K562 (cell line): ENCODE results near the gene NTSR1. TPM values are rescaled to one million over a fixed set of nuclear protein-coding genes. Genes with fewer than 3 reads are reported as not detected.

ENCODE experiments used
- ATAC-seq: fragments of 200-7000 bp; cut with Tn5 transposase; 3 replicates; pipeline ENCODE4 v1.9.1; 2020; ENCODE audit warnings: moderate library complexity
- BruUV-seq: library from RNA; stranded (reverse); fragments of 400-500 nt; replicated peaks from 2 replicates; lab custom pipeline; 2021; lab: Mats Ljungman, UMichigan
- CTCF ChIA-PET: fragments of 300-600 bp; formaldehyde crosslinking; extraction: SDS; loops from one replicate; lab custom pipeline; 2021; ENCODE audit warnings: low intra/inter-chr PET ratio; lab: Yijun Ruan, JAX
- POLR2A ChIA-PET: fragments of 300-600, 350-650 bp; sonication (Branson Sonifier 250); formaldehyde crosslinking; extraction: SDS; loops from one replicate; lab custom pipeline; 2021; ENCODE audit warnings: antibody characterized with exemption, inconsistent platforms; lab: Yijun Ruan, JAX
- DNase-seq, 4 experiments: peaks; one replicate each; pipeline versions ENCODE4 v3.0.0 to v3.0.0-alpha.2; 2011 to 2018; ENCODE audit warnings: low spot score in 3 of 4, mixed read lengths in 3 of 4; ENCODE audit errors: extremely low read depth in 1 of 4
- FAIRE-seq: peaks from 2 replicates; lab custom pipeline; 2011; peaks lifted over from hg19 to GRCh38; lab: Jason Lieb, UNC
- H2AFZ ChIP-seq: 2 replicates; pipeline ENCODE4 v1.6.0; 2011; ENCODE audit warnings: low read depth, low read length, control low read depth, inconsistent platforms
- H3K27ac ChIP-seq: fragments of 200-600 bp; 3 replicates; pipeline ENCODE4 v1.8.0; 2011; ENCODE audit warnings: low read depth, mild to moderate bottlenecking, control low read depth, inconsistent platforms, low read length, moderate library complexity, mixed read lengths; ENCODE audit errors: extremely low read depth
- H3K27me3 ChIP-seq, 2 experiments: fragments of 300-600 bp in 1 of 2; 2 replicates in 1 of 2; 3 replicates in 1 of 2; pipeline versions ENCODE4 v1.6.0 to v1.8.0; 2011; ENCODE audit warnings: inconsistent platforms in 2 of 2, low read length in 2 of 2, mild to moderate bottlenecking in 1 of 2, mixed read lengths in 1 of 2, moderate library complexity in 1 of 2; ENCODE audit not compliant: control insufficient read depth in 2 of 2, insufficient read depth in 2 of 2
- H3K36me3 ChIP-seq: fragments of 300-600 bp; 3 replicates; pipeline ENCODE4 v1.8.0; 2011; ENCODE audit warnings: mild to moderate bottlenecking, low read length, inconsistent platforms; ENCODE audit not compliant: control insufficient read depth, insufficient read depth
- H3K4me1 ChIP-seq, 2 experiments: fragments of 200-600 bp in 1 of 2; replicated peaks in 1 of 2; 2 replicates in 1 of 2; 3 replicates in 1 of 2; pipeline versions ENCODE4 v1.5.1 to v1.8.0; 2011; ENCODE audit warnings: inconsistent platforms in 2 of 2, low read length in 2 of 2, mild to moderate bottlenecking in 1 of 2, mixed read lengths in 1 of 2, moderate library complexity in 1 of 2; ENCODE audit not compliant: control insufficient read depth in 2 of 2, insufficient read depth in 2 of 2
- H3K4me2 ChIP-seq: 2 replicates; pipeline ENCODE4 v1.6.1; 2011; ENCODE audit warnings: low read length, control low read depth, inconsistent platforms, mixed read lengths; ENCODE audit not compliant: insufficient read depth
- H3K4me3 ChIP-seq: fragments of 200-600 bp; sonication (generic), shearing (Covaris generic); 2 replicates; pipeline ENCODE4 v1.5.1; 2016; ENCODE audit warnings: control low read depth, inconsistent platforms
- H3K79me2 ChIP-seq: fragments of 200-600 bp; 3 replicates; pipeline ENCODE4 v1.8.0; 2011; ENCODE audit warnings: low read length, inconsistent platforms; ENCODE audit not compliant: control insufficient read depth, insufficient read depth
- H3K9ac ChIP-seq, 2 experiments: 2 replicates each; pipeline versions ENCODE4 v1.6.0 to v1.6.1; 2011; ENCODE audit warnings: low read depth in 2 of 2, low read length in 2 of 2, control low read depth in 1 of 2, inconsistent platforms in 1 of 2, mild to moderate bottlenecking in 1 of 2, mixed read lengths in 1 of 2; ENCODE audit not compliant: insufficient read depth in 1 of 2
- H3K9me1 ChIP-seq: one replicate; pipeline ENCODE4 v1.6.0; 2011; ENCODE audit warnings: inconsistent platforms, mild to moderate bottlenecking, low read length, moderate library complexity; ENCODE audit not compliant: control insufficient read depth, insufficient read depth
- H3K9me3 ChIP-seq: replicated peaks from 2 replicates; pipeline ENCODE4 v1.5.1; 2011; ENCODE audit warnings: low read depth, low read length, inconsistent platforms; ENCODE audit not compliant: control insufficient read depth, insufficient read depth
- H4K20me1 ChIP-seq: replicated peaks from 2 replicates; pipeline ENCODE4 v1.6.1; 2011; ENCODE audit warnings: low read length, inconsistent platforms, mixed read lengths; ENCODE audit not compliant: control insufficient read depth, insufficient read depth
- CBFB ChIP-seq: sonication (generic); formaldehyde crosslinking; IDR thresholded peaks from 2 replicates; pipeline ENCODE4 v1.4.0; 2020; ENCODE audit warnings: mild to moderate bottlenecking, missing genetic modification reagents
- CHD4 ChIP-seq: fragments of 200-600 bp; sonication (generic); IDR thresholded peaks from 3 replicates; pipeline ENCODE4 v1.6.1; 2012; ENCODE audit warnings: low read depth, mild to moderate bottlenecking, mixed read lengths, low read length, inconsistent platforms; ENCODE audit not compliant: insufficient read depth, insufficient replicate concordance, poor library complexity, severe bottlenecking
- EGR1 ChIP-seq: fragments of 450-650 bp; conservative IDR thresholded peaks from 2 replicates; pipeline ENCODE4 v1.6.1; 2017; ENCODE audit warnings: mild to moderate bottlenecking
- FOSL1 ChIP-seq: fragments of 200-800 bp; sonication (Bioruptor generic); conservative IDR thresholded peaks from 2 replicates; pipeline ENCODE4 v1.6.1; 2016; ENCODE audit warnings: missing genetic modification characterization, missing compliant biosample characterization
- HBP1 ChIP-seq: fragments of 450-650 bp; formaldehyde crosslinking; IDR thresholded peaks from 2 replicates; pipeline ENCODE4 v1.4.0; 2022; ENCODE audit warnings: missing genetic modification characterization
- MTA2 ChIP-seq: fragments of 450-650 bp; IDR thresholded peaks from 2 replicates; pipeline ENCODE4 v1.6.1; 2016; ENCODE audit warnings: low read depth
- POLR2B ChIP-seq: fragments of 450-650 bp; IDR thresholded peaks from 2 replicates; pipeline ENCODE4 v1.6.1; 2018; ENCODE audit warnings: low read depth; ENCODE audit not compliant: partially characterized antibody
- SIN3A ChIP-seq, 2 experiments: fragments of 150-350 bp in 1 of 2; IDR thresholded peaks; 2 replicates each; pipeline ENCODE4 v1.6.1; 2011 to 2016; ENCODE audit warnings: borderline replicate concordance in 2 of 2, low read depth in 2 of 2, low read length in 2 of 2, mild to moderate bottlenecking in 2 of 2, moderate library complexity in 2 of 2; ENCODE audit not compliant: control insufficient read depth in 1 of 2
- SMC3 ChIP-seq: conservative IDR thresholded peaks from 2 replicates; pipeline ENCODE4 v1.6.1; 2011; ENCODE audit warnings: low read depth, low read length, improper control_type of control experiment; ENCODE audit not compliant: insufficient read depth
- TGIF2 ChIP-seq: sonication (generic); formaldehyde crosslinking; IDR thresholded peaks from 2 replicates; pipeline ENCODE4 v1.8.1; 2022; ENCODE audit warnings: mild to moderate bottlenecking, missing genetic modification reagents, moderate library complexity
- XRCC3 ChIP-seq: fragments of 450-650 bp; IDR thresholded peaks from 2 replicates; pipeline ENCODE4 v1.6.1; 2017; ENCODE audit warnings: mild to moderate bottlenecking, moderate library complexity
- WGBS: fragments of 100-300 bp; shearing (Covaris generic); methylation state at CpG from one replicate; pipeline ENCODE4 v1.1.6; 2016; ENCODE audit warnings: low coverage, mixed read lengths; ENCODE audit not compliant: insufficient coverage; ENCODE audit errors: missing lambda C conversion rate; 5-methylcytosine and 5-hydroxymethylcytosine counted together
- in situ Hi-C: fragments of 300-500 bp; cut with MboI; formaldehyde crosslinking; loops from 4 replicates; pipeline ENCODE4 v1.15.0; 2018; ENCODE audit warnings: inconsistent platforms, mixed read lengths
- intact Hi-C: fragments of 100-400 bp; cut with micrococcal nuclease; formaldehyde crosslinking; loops from 2 replicates; pipeline ENCODE4 v1.14.2; 2022
- polyA plus RNA-seq, 8 experiments: library from polyadenylated mRNA; depleted of rRNA in 4 of 8; stranded (reverse) in 5 of 8; unstranded in 3 of 8; fragments of >200 nt; fragmentation: Nextera tagmentation in 2 of 8; fragmentation: Illumina TruSeq in 1 of 8; extraction: Ambion mirVana in 2 of 8; extraction: Trizol in 1 of 8; gene quantifications; 2 replicates each; pipeline versions ENCODE4 v1.2.1 to v1.2.3, GENCODE V29; 2011 to 2014; ENCODE audit warnings: inconsistent platforms in 1 of 8, missing spikeins in 1 of 8
- total RNA-seq, 7 experiments: library from RNA; depleted of rRNA in 6 of 7; stranded (reverse); fragments of >200 nt in 6 of 7; fragmentation: Illumina TruSeq in 2 of 7; extraction: Trizol in 2 of 7; gene quantifications; 2 replicates each; pipeline versions ENCODE4 v1.2.1 to v1.2.3, GENCODE V29; 2011 to 2021; ENCODE audit warnings: low replicate concordance in 1 of 7

Gene NTSR1
- total and polyA plus RNA-seq, 9 of the 15 experiments (the other 6 are each of a cell fraction or from before 2014, with no cell fraction given) = 0.04 to 0.40 (median 0.13) TPM; not detected in 3

GRCh38 chr20:62716198-62716940 is 7.7 kb downstream of the NTSR1 start (continued):
- TF ChIP-seq HBP1 (CRISPR knock-in tag) (no peak), FOSL1 (tag) (peak; percentile 60; the same call in 1 of the 2 replicates), EGR1 (no peak), CHD4 (no peak), SMC3 (no peak), SIN3A (IDR thresholded peaks at IDR 0.05; ENCODE audit: borderline replicate concordance in 2 of 2, control insufficient read depth in 1 of 2, low read depth in 2 of 2, low read length in 2 of 2) (no peak)

- no peak overlapping the region for H3K27ac ChIP-seq
- no peaks in the 10 kb centered on the region for H3K9me1 ChIP-seq
- ChIA-PET CTCF (no interaction called here), POLR2A (interaction anchor here (0.5 kb wide), 1 partner anchor 73 kb away, joined by 3 read pairs; no protein-coding TSS in a partner anchor)
- no peak overlapping the region for H3K4me3 ChIP-seq
- in situ Hi-C loops = no loop called here
- TF ChIP-seq XRCC3 (no peak), POLR2B (no peak), TGIF2 (CRISPR knock-in tag) (no peak), MTA2 (no peak), CBFB (CRISPR knock-in tag) (no peak)
- no peak for FAIRE-seq
- H4K20me1 ChIP-seq = no peaks in the 10 kb centered on the region
- BruUV-seq = no TSS peak
- H3K9me3 ChIP-seq = 0 out of 2 replicates have a peak, but pooled peaks cover 2% of the 10 kb centered on the region
- H3K79me2 ChIP-seq = no peaks in the 10 kb centered on the region
- H3K4me2 ChIP-seq = no peak overlapping the region
- no peak overlapping the region for H2AFZ ChIP-seq
- no peak overlapping the region for H3K9ac ChIP-seq
- no peaks in the 10 kb centered on the region for H3K36me3 ChIP-seq
- WGBS = 40% methylated on average over 10 of the region's 11 CpGs
- no peak for ATAC-seq
- intact Hi-C loops = no loop called here
- no peak for DNase-seq
- H3K27me3 ChIP-seq = peaks cover 27 to 43% of the 10 kb centered on the region in 2 experiments; a peak in 4 of 5 replicates
- H3K4me1 ChIP-seq = peaks cover 3 to 24% of the 10 kb centered on the region in 2 experiments; a peak in 4 of 5 replicates
These were observed 8.3 kb downstream of the NTSR1 start for GRCh38 chr20:62716941-62717310.
